Muscle layer of colon (tissue), 2 donors: Measurements from ENCODE around the gene ZNF629.

Experiments used
- H3K27ac ChIP-seq: one replicate; pipeline ENCODE4 v1.7.0; 2013; ENCODE audit warnings: low read depth, mild to moderate bottlenecking, low read length, moderate library complexity
- H3K27me3 ChIP-seq, 2 donors: one replicate each; pipeline ENCODE4 v1.7.0; 2013; ENCODE audit warnings: low read length in 2 of 2, mild to moderate bottlenecking in 2 of 2; ENCODE audit not compliant: insufficient read depth in 2 of 2, control insufficient read depth in 1 of 2
- H3K36me3 ChIP-seq: one replicate; pipeline ENCODE4 v1.7.0; 2013; ENCODE audit warnings: mild to moderate bottlenecking, low read length; ENCODE audit not compliant: insufficient read depth
- H3K4me1 ChIP-seq: one replicate; pipeline ENCODE4 v1.7.0; 2013; ENCODE audit warnings: mild to moderate bottlenecking, low read length; ENCODE audit not compliant: insufficient read depth
- H3K4me3 ChIP-seq, 2 donors: one replicate each; pipeline ENCODE4 v1.7.0; 2013; ENCODE audit warnings: low read length in 2 of 2, low read depth in 1 of 2, mild to moderate bottlenecking in 1 of 2, moderate library complexity in 1 of 2
- H3K9ac ChIP-seq: one replicate; pipeline ENCODE4 v1.7.0; 2013; ENCODE audit warnings: low read length
- H3K9me3 ChIP-seq: one replicate; pipeline ENCODE4 v1.7.0; 2013; ENCODE audit warnings: mild to moderate bottlenecking, low read length
- donor health status: abdominal sarcoma.
- donor health status: Adenocarcinoma of cecum.

Gene ZNF629

GRCh38 chr16:30784215-30784614, 2.8 kb downstream of the ZNF629 start:
- no peak overlapping the region for H3K9ac ChIP-seq
- H3K36me3 ChIP-seq: peaks cover 22% of the 10 kb centered on the region
- peaks cover 18% of the 10 kb centered on the region for H3K4me1 ChIP-seq
- no peaks in the 10 kb centered on the region for H3K9me3 ChIP-seq
- no peak overlapping the region for H3K4me3 ChIP-seq
- H3K27me3 ChIP-seq: no peaks in the 10 kb centered on the region
- no peak overlapping the region for H3K27ac ChIP-seq

- H3K27me3 ChIP-seq: no peaks in the 10 kb centered on the region
- H3K4me3 ChIP-seq: no peak overlapping the region
- peaks cover 18% of the 10 kb centered on the region for H3K4me1 ChIP-seq
- no peak overlapping the region for H3K9ac ChIP-seq
- H3K36me3 ChIP-seq: peaks cover 22% of the 10 kb centered on the region
- H3K27ac ChIP-seq: no peak overlapping the region
- no peaks in the 10 kb centered on the region for H3K9me3 ChIP-seq
Measured at GRCh38 chr16:30783280-30784109, 3.5 kb downstream of the ZNF629 start.

GRCh38 chr16:30782486-30783279, 4.3 kb downstream of the ZNF629 start:
- Histone ChIP-seq H3K36me3 (peaks cover 22% of the 10 kb centered on the region), H3K9ac (no peak overlapping the region), H3K27ac (no peak overlapping the region), H3K9me3 (no peaks in the 10 kb centered on the region), H3K4me1 (peaks cover 14% of the 10 kb centered on the region), H3K4me3 (no peak overlapping the region), H3K27me3 (no peaks in the 10 kb centered on the region)

- Histone ChIP-seq H3K9me3 (no peaks in the 10 kb centered on the region), H3K4me1 (peaks cover 20% of the 10 kb centered on the region), H3K27me3 (no peaks in the 10 kb centered on the region), H3K36me3 (peaks cover 22% of the 10 kb centered on the region), H3K4me3 (no peak overlapping the region), H3K27ac (no peak overlapping the region), H3K9ac (no peak overlapping the region)
Measured at GRCh38 chr16:30780549-30780948, 6.5 kb downstream of the ZNF629 start.

GRCh38 chr16:30780021-30780420, 7.0 kb downstream of the ZNF629 start:
- Histone ChIP-seq H3K27ac (no peak overlapping the region), H3K27me3 (no peaks in the 10 kb centered on the region), H3K9me3 (no peaks in the 10 kb centered on the region), H3K9ac (no peak overlapping the region), H3K4me1 (peaks cover 16% of the 10 kb centered on the region), H3K4me3 (no peak overlapping the region), H3K36me3 (peaks cover 22% of the 10 kb centered on the region)

- Histone ChIP-seq H3K4me1 (peaks cover 21% of the 10 kb centered on the region), H3K27ac (no peak overlapping the region), H3K36me3 (peaks cover 22% of the 10 kb centered on the region), H3K4me3 (no peak overlapping the region), H3K9me3 (no peaks in the 10 kb centered on the region), H3K27me3 (no peaks in the 10 kb centered on the region), H3K9ac (no peak overlapping the region)
Measured at GRCh38 chr16:30779596-30779995, 7.4 kb downstream of the ZNF629 start.

- Histone ChIP-seq H3K36me3 (peaks cover 30% of the 10 kb centered on the region), H3K9ac (no peak overlapping the region), H3K4me1 (peaks cover 25% of the 10 kb centered on the region), H3K27me3 (no peaks in the 10 kb centered on the region), H3K9me3 (no peaks in the 10 kb centered on the region), H3K4me3 (no peak overlapping the region), H3K27ac (no peak overlapping the region)
Measured at GRCh38 chr16:30778549-30779244, 8.3 kb downstream of the ZNF629 start.

- Histone ChIP-seq H3K4me1 (peaks cover 25% of the 10 kb centered on the region), H3K27me3 (no peaks in the 10 kb centered on the region), H3K27ac (no peak overlapping the region), H3K4me3 (no peak overlapping the region), H3K9me3 (no peaks in the 10 kb centered on the region), H3K36me3 (peaks cover 31% of the 10 kb centered on the region), H3K9ac (no peak overlapping the region)
Measured at GRCh38 chr16:30777591-30778297, 9.3 kb downstream of the ZNF629 start.

GRCh38 chr16:30775392-30776188, 11.4 kb downstream of the ZNF629 start:
- H3K9ac ChIP-seq: peak overlapping the region; percentile 53
- H3K27ac ChIP-seq: peak overlapping the region; percentile 81
- H3K4me3 ChIP-seq: peak overlapping the region; percentile 66 to 83
- no peaks in the 10 kb centered on the region for H3K27me3 ChIP-seq
- H3K36me3 ChIP-seq: peaks cover 37% of the 10 kb centered on the region
- peaks cover 25% of the 10 kb centered on the region for H3K4me1 ChIP-seq
- H3K9me3 ChIP-seq: no peaks in the 10 kb centered on the region

- Histone ChIP-seq H3K36me3 (peaks cover 42% of the 10 kb centered on the region), H3K4me3 (peak overlapping the region; percentile 66 to 83), H3K4me1 (peaks cover 25% of the 10 kb centered on the region), H3K9ac (peak overlapping the region; percentile 53), H3K27ac (peak overlapping the region; percentile 81), H3K9me3 (no peaks in the 10 kb centered on the region), H3K27me3 (no peaks in the 10 kb centered on the region)
Measured at GRCh38 chr16:30775131-30775391, 11.9 kb downstream of the ZNF629 start.
